D341Med (cell line): Measurements from ENCODE around the gene TMEM225B.
"Not testable (repeated sequence)": the region's sequence is repeated elsewhere in the genome, so short reads cannot be mapped to it uniquely, and the experiment has no call there.

Experiments
- DNase-seq: peaks from one replicate; pipeline ENCODE4 v3.0.0; 2012; ENCODE audit warnings: low spot score

Gene TMEM225B

DNA sequence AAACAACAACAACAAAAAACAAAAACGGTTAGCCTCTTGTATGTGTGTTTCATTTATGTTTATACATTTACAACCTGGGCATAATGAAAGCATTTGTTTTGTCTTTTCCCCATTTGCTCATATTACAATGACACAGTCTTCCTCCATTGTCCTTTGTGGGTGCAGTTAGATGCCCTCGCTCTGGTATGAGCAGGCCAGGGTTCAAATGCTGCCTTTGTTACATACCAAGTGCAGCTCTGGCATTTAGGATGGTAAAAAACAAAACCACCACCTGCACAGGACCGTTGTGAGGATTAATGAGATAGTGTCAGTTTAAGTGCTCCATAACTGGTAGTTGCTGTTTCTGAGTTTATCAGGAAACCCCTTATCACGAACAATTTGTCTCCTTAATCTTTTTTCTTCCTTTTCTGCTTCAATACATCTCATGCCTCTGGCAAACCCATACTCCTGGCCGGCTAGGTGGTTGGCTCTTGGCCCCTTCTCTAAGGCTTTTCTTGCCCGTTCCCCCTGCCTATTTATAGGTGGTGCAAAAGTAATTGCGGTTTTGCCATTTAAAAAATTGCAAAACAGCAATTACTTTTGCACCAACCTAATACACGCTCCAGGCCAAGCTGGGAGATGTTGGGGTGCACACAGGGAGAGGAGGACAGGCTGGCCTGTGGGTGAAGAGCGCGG, 18.6 kb upstream of the TMEM225B start:
- DNase-seq: no peak

- peak; percentile 75 for DNase-seq
Observed at GRCh38 chr7:99579956-99580777, 17.9 kb upstream of the TMEM225B start.

- DNase-seq: not testable (repeated sequence)
Observed at GRCh38 chr7:99580778-99581332, 17.2 kb upstream of the TMEM225B start.

- DNase-seq: no peak
Observed at GRCh38 chr7:99588868-99589267, 9.2 kb upstream of the TMEM225B start.

- DNase-seq: no peak
Observed at GRCh38 chr7:99594948-99595745, 2.9 kb upstream of the TMEM225B start.

GRCh38 chr7:99596408-99596955, 1.6 kb upstream of the TMEM225B start:
- no peak for DNase-seq

- no peak for DNase-seq
Observed at GRCh38 chr7:99599836-99600235, 1.8 kb downstream of the TMEM225B start.

GRCh38 chr7:99601656-99602310, 3.7 kb downstream of the TMEM225B start:
- no peak for DNase-seq

- DNase-seq: no peak
Observed at GRCh38 chr7:99605527-99605926, 7.5 kb downstream of the TMEM225B start.

DNA sequence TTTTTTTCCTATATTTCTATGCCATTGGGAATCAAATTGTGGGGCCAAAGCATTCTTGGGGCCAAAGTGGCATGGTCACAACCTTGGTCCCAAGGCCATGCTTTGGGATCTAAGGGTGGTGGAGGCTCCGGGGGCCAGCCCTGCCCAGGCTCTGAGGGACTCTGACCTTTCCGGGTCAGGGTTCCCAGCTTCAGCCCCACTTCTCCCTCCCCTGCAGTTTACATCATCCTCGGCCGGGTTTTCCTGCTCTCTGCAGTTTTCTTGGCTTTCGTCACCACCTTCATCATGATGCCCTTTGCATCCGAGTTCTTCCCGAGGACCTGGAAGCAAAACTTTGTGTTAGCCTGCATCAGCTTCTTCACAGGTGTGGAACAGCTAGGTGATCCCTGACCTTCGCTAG, 8.5 kb downstream of the TMEM225B start:
- DNase-seq: no peak

GRCh38 chr7:99607548-99607947, 9.5 kb downstream of the TMEM225B start:
- DNase-seq: no peak

- DNase-seq: no peak
Observed at GRCh38 chr7:99614495-99614894, 16.4 kb downstream of the TMEM225B start.

DNA sequence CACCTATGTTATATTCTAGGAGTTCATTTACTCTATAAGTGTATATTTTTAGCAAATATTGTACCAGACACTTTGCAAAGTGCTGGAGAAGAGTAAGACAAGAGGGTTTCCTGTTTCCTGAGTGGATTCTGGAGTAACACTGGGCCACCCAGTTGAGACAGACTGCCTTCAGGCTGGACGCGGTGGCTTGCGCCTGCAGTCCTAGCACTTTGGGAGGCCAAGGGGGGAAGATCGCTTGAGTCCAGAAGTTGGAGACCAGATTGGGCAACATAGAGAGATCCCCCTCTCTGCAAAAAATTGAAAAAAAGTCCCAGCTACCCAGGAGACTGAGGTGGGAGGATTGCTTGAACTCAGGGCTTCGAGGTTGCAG, 17.9 kb downstream of the TMEM225B start:
- DNase-seq: no peak

- DNase-seq: peak; percentile 96
Observed at GRCh38 chr7:99616359-99617191, 18.5 kb downstream of the TMEM225B start, which contains the start of gene ZSCAN25. Gene ZSCAN25 (plus strand): TSS chr7:99616946. CDS start chr7:99619607, 2,661 bp downstream.

GRCh38 chr7:99617192-99617781, 19.2 kb downstream of the TMEM225B start:
- no peak for DNase-seq

GRCh38 chr7:99618726-99619125, 20.7 kb downstream of the TMEM225B start:
- DNase-seq: no peak

DNA sequence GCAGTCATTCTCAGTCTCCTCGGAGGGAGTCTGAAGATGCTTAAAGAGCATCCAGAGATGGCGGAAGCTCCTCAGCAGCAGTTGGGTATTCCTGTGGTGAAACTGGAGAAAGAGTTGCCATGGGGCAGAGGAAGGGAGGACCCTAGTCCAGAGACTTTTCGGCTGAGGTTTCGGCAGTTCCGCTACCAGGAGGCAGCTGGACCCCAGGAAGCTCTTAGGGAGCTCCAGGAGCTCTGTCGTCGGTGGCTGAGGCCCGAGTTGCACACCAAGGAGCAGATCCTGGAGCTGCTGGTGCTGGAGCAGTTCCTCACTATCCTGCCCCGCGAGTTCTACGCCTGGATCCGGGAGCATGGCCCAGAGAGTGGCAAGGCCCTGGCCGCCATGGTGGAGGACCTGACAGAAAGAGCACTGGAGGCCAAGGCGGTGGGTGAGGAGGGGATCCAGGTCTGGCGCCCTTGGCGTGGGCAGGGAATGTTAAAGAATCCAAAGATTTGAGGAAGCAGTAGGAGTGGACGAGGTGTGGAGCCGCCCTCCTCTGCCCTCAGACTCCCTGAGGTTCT, 21.6 kb downstream of the TMEM225B start:
- no peak for DNase-seq

DNA sequence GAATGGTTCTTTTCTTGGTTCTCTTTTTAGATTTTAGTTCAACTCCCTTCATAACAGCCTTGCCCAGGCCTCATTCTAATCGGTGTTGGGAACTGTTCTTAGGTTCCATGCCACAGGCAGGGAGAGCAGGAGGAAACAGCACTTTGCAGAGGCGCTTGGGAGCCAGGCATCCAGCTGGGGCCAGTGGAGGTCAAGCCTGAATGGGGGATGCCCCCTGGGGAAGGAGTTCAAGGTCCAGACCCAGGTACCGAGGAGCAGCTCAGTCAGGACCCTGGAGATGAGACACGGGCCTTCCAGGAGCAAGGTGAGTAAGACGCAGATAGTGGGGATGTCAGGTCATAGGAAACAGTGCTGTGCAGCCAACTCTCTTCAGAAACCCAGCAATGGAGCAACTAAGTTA, 23.2 kb downstream of the TMEM225B start:
- DNase-seq: no peak

GRCh38 chr7:99622596-99622995, 24.5 kb downstream of the TMEM225B start:
- DNase-seq: no peak
